Measurements from ENCODE around the gene LSAMP. TPM values are rescaled to one million over a fixed set of nuclear protein-coding genes. Genes with fewer than 3 reads are reported as not detected.

LSAMP gene
- total RNA-seq, 1 donor from 2014 or later = 1.1 TPM

DNA sequence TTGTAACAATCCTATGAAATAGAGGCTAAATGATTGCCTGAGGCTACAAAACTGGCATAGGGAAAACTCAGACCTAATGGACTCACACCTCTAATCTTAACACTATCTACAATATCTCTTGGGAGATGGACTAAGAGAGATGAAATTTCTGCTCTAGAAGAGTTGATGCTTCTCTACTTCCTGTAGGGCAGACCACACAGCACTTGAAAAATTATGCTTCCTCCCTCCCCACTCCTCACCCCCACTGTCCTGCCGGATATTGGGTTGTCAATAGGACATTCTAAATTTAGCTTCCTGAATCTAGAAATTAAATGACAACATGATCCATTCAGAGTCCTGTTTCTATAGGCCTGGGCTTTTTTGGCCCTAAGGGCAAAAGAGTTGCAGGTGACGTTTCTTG is 526.4 kb downstream of the LSAMP start:
- Mint-ChIP-seq H3K9me3 (ENCODE audit: low read depth) (peaks cover 14% of the 10 kb centered on the region), H3K36me3 (ENCODE audit: low read depth) (peaks cover 2% of the 10 kb centered on the region), H3K4me3 (ENCODE audit: unreplicated experiment) (no peak overlapping the region), H3K27me3 (ENCODE audit: low read depth) (no peaks in the 10 kb centered on the region), H3K27ac (ENCODE audit: unreplicated experiment) (no peak overlapping the region), H3K4me1 (ENCODE audit: low read depth) (no peaks in the 10 kb centered on the region)
- no peak for DNase-seq (ENCODE audit: low spot score)
- TF ChIP-seq, protein P1, sequence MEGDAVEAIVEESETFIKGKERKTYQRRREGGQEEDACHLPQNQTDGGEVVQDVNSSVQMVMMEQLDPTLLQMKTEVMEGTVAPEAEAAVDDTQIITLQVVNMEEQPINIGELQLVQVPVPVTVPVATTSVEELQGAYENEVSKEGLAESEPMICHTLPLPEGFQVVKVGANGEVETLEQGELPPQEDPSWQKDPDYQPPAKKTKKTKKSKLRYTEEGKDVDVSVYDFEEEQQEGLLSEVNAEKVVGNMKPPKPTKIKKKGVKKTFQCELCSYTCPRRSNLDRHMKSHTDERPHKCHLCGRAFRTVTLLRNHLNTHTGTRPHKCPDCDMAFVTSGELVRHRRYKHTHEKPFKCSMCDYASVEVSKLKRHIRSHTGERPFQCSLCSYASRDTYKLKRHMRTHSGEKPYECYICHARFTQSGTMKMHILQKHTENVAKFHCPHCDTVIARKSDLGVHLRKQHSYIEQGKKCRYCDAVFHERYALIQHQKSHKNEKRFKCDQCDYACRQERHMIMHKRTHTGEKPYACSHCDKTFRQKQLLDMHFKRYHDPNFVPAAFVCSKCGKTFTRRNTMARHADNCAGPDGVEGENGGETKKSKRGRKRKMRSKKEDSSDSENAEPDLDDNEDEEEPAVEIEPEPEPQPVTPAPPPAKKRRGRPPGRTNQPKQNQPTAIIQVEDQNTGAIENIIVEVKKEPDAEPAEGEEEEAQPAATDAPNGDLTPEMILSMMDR (IDR thresholded peaks at IDR 0.05) = no peak

DNA sequence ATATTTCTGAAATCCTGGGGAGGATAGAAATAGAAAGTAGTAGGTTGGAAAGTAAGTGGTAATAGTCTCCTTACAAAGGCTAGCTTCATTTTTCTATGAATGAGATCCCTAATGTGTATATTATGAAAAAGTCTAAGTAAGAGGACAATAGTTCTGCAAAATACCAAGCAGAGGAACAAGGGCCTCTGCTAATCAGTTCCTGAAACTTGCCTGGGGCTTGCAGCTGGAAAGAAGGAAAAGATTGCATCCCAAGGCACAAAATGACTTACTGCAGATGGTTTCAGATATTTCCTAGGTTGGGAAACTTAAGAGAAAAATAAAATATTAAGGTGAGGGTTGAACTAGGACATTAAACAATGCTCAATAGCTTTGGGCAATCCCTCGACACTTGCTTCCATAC is 528.4 kb downstream of the LSAMP start:
- no peaks in the 10 kb centered on the region for H3K36me3 Mint-ChIP-seq (ENCODE audit: low read depth)
- no peak overlapping the region for H3K4me3 Mint-ChIP-seq (ENCODE audit: unreplicated experiment)
- H3K4me1 Mint-ChIP-seq (ENCODE audit: low read depth) = no peaks in the 10 kb centered on the region
- peaks cover 10% of the 10 kb centered on the region for H3K9me3 Mint-ChIP-seq (ENCODE audit: low read depth)
- TF ChIP-seq, protein P1 (IDR thresholded peaks at IDR 0.05) = no peak
- DNase-seq (ENCODE audit: low spot score) = no peak
- H3K27me3 Mint-ChIP-seq (ENCODE audit: low read depth) = no peaks in the 10 kb centered on the region
- no peak overlapping the region for H3K27ac Mint-ChIP-seq (ENCODE audit: unreplicated experiment)

DNA sequence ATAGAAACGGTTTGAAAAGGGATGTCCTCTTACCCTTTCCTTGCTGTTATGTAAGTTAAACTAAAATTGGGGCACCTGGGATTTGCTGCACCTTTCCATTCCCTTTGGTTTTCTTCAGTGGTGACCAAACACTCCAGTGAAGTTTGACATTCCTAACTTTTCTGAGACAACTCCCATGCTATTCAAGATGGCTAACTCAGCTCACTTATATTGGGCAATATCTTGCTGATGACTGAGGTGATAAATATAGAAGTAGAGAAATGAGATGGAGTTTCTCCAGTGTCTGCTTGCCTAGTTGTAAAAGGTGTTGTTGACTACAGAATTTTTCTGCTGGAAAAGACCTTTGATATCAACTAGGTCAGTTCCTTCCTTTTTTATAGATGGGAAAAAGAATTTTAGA is 530.2 kb downstream of the LSAMP start:
- no peaks in the 10 kb centered on the region for H3K4me1 Mint-ChIP-seq (ENCODE audit: low read depth)

DNA sequence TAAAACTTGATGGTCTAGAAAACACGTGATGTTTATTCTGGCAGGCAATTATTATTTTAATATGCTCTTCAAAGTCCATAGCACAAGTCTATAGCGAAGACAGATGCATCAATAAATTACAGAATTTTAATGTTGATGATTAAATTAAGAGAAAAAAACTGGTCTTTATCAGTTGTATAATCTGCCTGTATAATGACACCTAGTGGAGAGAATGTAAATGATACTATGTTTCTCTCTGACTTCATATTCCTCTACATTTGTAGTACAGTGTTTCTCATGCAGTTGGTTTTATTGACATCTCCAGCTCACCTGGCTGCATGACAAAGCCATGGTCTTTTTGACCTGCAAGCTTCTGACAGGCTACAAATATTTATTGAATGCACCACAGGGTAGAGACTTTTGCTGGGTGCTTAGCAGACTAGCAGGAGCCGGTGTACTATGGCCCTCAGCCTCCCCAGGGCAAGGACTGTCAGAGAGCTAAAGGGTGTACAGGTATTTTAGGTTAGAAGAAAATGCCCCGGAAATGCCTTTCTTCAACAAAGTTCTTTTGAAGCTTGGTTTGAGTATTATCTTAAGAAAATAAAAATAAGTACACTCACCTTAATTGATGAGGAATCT is 532.1 kb downstream of the LSAMP start:
- no peak for DNase-seq (ENCODE audit: low spot score)
- H3K4me3 Mint-ChIP-seq (ENCODE audit: unreplicated experiment) = no peak overlapping the region

More for the DNA sequence above, 530.2 kb downstream of the LSAMP start:
- Mint-ChIP-seq H3K27ac (ENCODE audit: unreplicated experiment) (no peak overlapping the region), H3K36me3 (ENCODE audit: low read depth) (no peaks in the 10 kb centered on the region), H3K27me3 (ENCODE audit: low read depth) (no peaks in the 10 kb centered on the region), H3K9me3 (ENCODE audit: low read depth) (no peaks in the 10 kb centered on the region), H3K4me3 (ENCODE audit: unreplicated experiment) (no peak overlapping the region)
- no peak for DNase-seq (ENCODE audit: low spot score)
- TF ChIP-seq, protein P1 (IDR thresholded peaks at IDR 0.05) = no peak

DNA sequence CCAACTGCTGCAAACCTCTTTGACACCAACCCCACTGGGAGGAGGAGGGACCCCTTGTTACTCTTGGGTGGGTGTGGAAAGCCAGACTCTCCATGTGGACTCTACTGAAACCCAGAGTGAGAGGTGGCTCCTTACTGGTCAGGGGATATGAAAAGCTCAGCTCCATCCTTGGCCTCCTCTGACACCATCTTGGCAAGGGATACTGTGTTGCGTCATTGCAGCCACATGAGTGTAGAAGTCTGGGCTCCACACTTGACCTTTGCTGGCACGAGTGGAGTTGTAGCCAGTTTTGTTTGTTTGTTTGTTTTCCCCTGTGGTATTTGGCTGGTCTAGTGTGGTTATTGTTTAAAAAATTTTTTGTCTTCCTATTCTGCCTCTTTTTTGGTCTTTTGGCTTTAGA is 532.9 kb downstream of the LSAMP start:
- H3K4me1 Mint-ChIP-seq (ENCODE audit: low read depth) = no peaks in the 10 kb centered on the region
- no peaks in the 10 kb centered on the region for H3K9me3 Mint-ChIP-seq (ENCODE audit: low read depth)
- TF ChIP-seq, protein P1 (IDR thresholded peaks at IDR 0.05) = no peak
- no peak overlapping the region for H3K4me3 Mint-ChIP-seq (ENCODE audit: unreplicated experiment)
- H3K27ac Mint-ChIP-seq (ENCODE audit: unreplicated experiment) = no peak overlapping the region
- no peaks in the 10 kb centered on the region for H3K27me3 Mint-ChIP-seq (ENCODE audit: low read depth)
- no peak for DNase-seq (ENCODE audit: low spot score)
- H3K36me3 Mint-ChIP-seq (ENCODE audit: low read depth) = no peaks in the 10 kb centered on the region

More for the DNA sequence above, 532.1 kb downstream of the LSAMP start:
- Mint-ChIP-seq H3K27me3 (ENCODE audit: low read depth) (no peaks in the 10 kb centered on the region), H3K4me1 (ENCODE audit: low read depth) (no peaks in the 10 kb centered on the region), H3K27ac (ENCODE audit: unreplicated experiment) (no peak overlapping the region), H3K9me3 (ENCODE audit: low read depth) (no peaks in the 10 kb centered on the region), H3K36me3 (ENCODE audit: low read depth) (no peaks in the 10 kb centered on the region)
- TF ChIP-seq, protein P1 (IDR thresholded peaks at IDR 0.05) = peak; percentile 83
